IPS-18c (cell line): Measurements from ENCODE around the gene MBOAT2.
A peak's percentile ranks its signal among the peaks of the same experiment; 100 is the strongest.
"Not testable (repeated sequence)": the region's sequence is repeated elsewhere in the genome, so short reads cannot be mapped to it uniquely, and the experiment has no call there.

Experiments used
- H3K4me3 ChIP-seq: 2 replicates; pipeline ENCODE4 v1.7.0; 2013; ENCODE audit warnings: low read depth, mild to moderate bottlenecking, low read length, moderate library complexity; ENCODE audit not compliant: insufficient read depth
- H3K9me3 ChIP-seq: one replicate; pipeline ENCODE4 v1.6.1; 2013; ENCODE audit warnings: mild to moderate bottlenecking, low read length, moderate library complexity; ENCODE audit not compliant: control insufficient read depth, insufficient read depth

MBOAT2 gene, protein sequence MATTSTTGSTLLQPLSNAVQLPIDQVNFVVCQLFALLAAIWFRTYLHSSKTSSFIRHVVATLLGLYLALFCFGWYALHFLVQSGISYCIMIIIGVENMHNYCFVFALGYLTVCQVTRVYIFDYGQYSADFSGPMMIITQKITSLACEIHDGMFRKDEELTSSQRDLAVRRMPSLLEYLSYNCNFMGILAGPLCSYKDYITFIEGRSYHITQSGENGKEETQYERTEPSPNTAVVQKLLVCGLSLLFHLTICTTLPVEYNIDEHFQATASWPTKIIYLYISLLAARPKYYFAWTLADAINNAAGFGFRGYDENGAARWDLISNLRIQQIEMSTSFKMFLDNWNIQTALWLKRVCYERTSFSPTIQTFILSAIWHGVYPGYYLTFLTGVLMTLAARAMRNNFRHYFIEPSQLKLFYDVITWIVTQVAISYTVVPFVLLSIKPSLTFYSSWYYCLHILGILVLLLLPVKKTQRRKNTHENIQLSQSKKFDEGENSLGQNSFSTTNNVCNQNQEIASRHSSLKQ

DNA sequence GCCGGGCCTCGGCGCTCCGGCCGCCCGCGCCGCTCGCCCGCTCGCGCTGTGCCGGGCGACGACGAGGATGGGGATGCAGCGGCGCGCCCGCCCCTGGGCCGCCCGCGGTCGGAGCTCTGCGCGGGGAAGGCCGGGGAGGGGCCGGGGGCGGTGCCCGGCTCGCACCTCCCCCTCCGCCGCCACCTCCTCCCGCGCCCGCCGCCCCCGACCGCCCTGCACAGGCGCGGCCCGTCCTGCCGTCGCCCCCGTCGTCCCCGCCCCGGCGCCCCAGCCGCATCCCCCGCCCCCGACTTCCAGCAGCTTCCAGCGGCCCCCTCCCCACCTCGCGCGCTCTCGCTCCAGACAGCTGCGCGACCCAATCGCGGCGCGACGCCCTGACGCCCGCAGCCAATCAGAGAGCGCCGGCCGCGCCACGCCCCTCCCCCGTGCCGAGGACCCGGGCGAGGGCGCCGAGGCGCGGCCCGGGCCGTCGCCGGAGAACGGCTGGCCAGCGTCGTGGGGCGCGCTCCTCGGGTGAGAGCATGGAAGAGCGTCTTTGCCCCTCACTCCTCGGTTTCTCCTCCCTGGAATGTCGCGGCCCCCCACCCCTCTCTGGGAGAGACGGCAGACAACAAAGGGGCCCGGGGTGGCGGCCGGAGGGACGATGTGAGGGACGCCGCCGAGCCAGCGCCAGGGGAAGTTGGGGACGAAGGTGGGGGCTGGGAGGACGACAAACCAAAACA lies at the start of gene MBOAT2:
TSS of gene MBOAT2 (minus strand) at position 69 of the 722 bp plus-strand sequence. CDS start 70 bp downstream, outside the sequence.
- H3K4me3 ChIP-seq, result peak within 1 kb of the TSS; percentile 84
- no peaks in the 10 kb centered on the region for H3K9me3 ChIP-seq

- no peak overlapping the region for H3K4me3 ChIP-seq
- H3K9me3 ChIP-seq, result no peaks in the 10 kb centered on the region
These were observed 49.5 kb upstream of the MBOAT2 start for GRCh38 chr2:9052821-9053533.

DNA sequence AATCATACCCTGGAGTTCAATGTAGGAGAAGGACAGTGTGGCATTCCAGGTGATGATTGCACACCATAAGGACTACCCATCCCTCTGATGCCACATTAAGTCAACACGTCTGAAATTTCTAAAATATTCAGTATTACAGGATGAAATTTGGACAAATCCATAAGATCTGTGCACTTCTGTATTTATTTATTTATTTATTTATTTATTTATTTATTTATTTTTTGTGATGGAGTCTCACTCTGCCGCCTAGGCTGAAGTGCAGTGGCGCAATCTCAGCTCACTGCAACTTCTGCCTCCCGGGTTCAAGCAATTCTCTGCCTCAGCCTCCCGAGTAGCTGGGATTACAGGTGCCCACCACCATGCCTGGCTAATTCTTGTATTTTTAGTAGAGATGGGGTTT lies 48.0 kb upstream of the MBOAT2 start:
- H3K9me3 ChIP-seq, H3K4me3 ChIP-seq: not testable (repeated sequence)

DNA sequence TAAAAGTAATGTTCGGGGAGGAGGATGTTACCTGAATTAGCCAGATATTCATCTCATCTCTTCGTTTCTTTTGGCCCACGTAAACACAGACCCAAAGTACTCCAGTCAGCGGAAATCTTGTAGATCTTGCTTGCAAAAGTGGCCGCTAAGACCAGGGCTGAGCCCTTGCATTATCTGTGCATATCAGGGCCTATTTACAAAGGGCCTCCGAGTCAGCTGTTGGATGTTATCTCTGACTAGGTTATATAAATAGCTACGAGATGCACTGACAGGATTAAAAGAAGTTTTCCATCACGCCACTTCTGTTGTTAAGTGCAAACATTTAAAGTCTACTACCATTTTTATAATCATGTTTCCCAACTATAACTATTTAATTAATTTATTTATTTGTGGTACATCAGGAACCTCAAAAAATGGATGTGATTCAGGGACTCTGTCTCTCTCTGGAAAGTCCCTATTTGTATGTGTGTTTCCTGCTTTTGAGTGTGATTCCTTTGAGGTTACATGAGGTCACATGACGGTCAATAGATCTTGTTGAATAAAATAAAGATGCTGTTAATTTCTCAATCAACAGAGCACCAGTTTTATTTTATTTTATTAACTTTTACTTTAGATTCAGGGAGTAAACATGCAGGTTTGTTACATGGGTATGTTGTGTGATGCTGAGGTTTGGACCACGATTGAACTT lies 46.8 kb upstream of the MBOAT2 start:
- Histone ChIP-seq H3K4me3 (no peak overlapping the region), H3K9me3 (no peaks in the 10 kb centered on the region)

GRCh38 chr2:9045595-9045994 lies 42.1 kb upstream of the MBOAT2 start:
- Histone ChIP-seq H3K9me3 (no peaks in the 10 kb centered on the region), H3K4me3 (no peak overlapping the region)

GRCh38 chr2:9043491-9043890 lies 40.0 kb upstream of the MBOAT2 start:
- H3K4me3 ChIP-seq, result not testable (repeated sequence)

GRCh38 chr2:9037166-9037565 lies 33.7 kb upstream of the MBOAT2 start:
- H3K9me3 ChIP-seq, result peaks cover 3% of the 10 kb centered on the region

More at GRCh38 chr2:9043491-9043890, 40.0 kb upstream of the MBOAT2 start:
- H3K9me3 ChIP-seq, result not testable (repeated sequence)

DNA sequence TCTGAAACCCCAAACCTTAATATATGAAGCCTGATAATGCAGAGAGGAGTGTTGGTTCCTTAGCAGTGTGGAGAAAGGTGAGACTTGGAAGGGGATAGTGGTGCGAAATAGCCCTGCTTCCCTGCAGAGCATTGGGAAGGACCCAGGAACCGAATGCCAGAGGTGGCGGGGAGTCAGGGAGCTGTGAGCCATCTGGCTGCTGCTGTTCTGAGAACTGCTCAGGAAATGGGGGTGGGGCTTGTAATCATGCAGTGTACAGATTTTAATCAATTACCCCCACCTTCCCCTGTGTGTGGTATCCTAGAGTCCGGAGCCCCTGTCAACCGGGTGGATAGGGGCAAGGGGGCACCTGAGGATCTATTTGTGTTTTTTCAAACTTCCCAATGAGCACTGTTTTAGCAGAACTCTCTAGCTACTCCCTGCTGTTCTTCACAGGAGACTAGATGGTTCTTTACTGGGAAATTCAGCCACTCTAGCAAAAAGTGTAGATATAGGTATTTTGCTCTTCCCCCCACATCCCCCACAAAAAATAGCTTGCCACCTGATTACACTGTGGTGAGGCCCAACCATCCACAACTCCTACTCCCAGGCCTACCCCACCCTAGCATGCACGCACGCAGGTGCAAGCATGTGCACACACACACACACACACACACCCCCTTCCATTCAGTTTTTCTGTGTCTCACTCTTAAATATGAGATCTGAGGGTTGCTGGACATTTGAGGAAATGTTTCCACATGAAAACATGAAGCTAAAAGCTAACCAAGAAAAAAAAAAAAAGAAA lies 30.1 kb upstream of the MBOAT2 start:
- Histone ChIP-seq H3K4me3 (no peak overlapping the region), H3K9me3 (peaks cover 3% of the 10 kb centered on the region)

More at GRCh38 chr2:9037166-9037565, 33.7 kb upstream of the MBOAT2 start:
- H3K4me3 ChIP-seq, result no peak overlapping the region

DNA sequence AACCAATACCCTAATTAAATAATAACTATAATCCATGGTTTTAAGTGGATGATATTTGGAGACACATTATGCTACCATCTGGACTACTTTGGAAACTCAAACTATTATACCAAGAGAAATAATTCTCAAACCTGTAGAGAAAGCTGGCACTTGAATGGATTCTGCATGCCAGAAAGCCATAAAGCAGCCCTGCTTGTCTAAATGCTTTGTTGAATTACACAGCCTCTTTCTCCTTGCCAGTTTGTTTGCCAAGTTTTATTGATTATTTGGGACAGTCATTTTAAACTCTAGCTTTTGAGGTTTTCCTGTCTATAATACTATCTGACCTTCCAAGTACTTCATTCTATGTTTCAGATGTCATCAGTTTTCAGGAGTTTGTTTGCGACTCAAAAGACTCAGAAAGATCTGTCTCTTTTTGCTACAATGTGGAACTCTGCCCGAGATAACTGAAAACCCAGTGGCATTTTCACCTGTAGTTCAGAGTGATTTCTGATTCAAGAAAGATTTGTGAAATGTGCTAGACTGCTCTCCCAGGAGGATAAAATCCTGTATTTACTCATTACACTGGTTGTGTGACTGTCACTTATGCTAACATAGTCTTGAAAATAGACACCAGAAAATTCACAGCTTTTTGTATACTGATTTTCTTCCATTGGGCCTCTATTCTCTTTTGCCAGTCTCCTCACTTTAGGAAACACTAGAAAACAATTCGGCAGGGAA lies 29.2 kb upstream of the MBOAT2 start:
- peaks cover under 1% of the 10 kb centered on the region for H3K9me3 ChIP-seq
- H3K4me3 ChIP-seq, result no peak overlapping the region

GRCh38 chr2:9032121-9032520 lies 28.6 kb upstream of the MBOAT2 start:
- Histone ChIP-seq H3K4me3 (no peak overlapping the region), H3K9me3 (no peaks in the 10 kb centered on the region)

DNA sequence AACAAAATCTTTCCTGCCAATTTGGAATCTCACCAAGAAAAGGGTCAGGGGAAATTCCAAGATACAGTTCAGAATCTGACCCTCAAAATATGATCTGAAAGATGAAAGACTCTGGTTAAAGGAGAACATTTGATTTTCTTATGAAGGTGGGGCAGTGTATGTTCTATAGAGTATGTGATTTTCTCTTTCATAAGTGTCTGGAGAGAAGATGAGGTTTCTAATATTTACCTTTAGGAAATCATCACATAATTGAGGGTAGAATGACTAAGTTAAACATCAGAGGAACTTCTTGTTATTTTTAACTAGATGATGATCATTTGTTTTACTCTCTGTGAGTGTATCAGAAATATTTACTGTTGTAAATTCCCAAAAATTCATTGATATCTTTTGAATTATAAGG lies 27.8 kb upstream of the MBOAT2 start:
- Histone ChIP-seq H3K9me3 (no peaks in the 10 kb centered on the region), H3K4me3 (no peak overlapping the region)

- no peaks in the 10 kb centered on the region for H3K9me3 ChIP-seq
- H3K4me3 ChIP-seq, result no peak overlapping the region
These were observed 27.4 kb upstream of the MBOAT2 start for GRCh38 chr2:9030841-9031240.

- no peaks in the 10 kb centered on the region for H3K9me3 ChIP-seq
- H3K4me3 ChIP-seq, result no peak overlapping the region
These were observed 26.7 kb upstream of the MBOAT2 start for GRCh38 chr2:9030190-9030589.

DNA sequence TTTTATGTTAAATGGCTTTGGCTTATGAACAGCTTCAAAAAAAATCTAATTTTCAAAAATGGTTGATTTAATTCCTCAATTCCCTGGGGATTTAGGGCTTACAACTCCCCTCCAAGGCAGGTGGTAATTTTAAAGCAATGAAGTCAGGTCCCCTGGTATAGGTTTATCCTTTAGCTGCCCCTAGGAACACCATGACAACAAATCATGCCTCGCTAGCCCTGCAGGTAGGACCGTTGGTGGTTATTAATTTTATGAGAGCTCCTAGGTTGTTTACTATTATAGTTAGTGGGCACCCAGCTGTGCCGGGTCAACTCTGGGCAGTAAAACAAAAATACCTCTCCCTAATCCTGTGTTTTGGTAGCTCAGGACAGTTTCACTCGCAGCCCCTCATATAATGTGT lies 26.2 kb upstream of the MBOAT2 start:
- Histone ChIP-seq H3K9me3 (no peaks in the 10 kb centered on the region), H3K4me3 (no peak overlapping the region)

GRCh38 chr2:9027884-9028283 lies 24.4 kb upstream of the MBOAT2 start:
- Histone ChIP-seq H3K9me3 (no peaks in the 10 kb centered on the region), H3K4me3 (no peak overlapping the region)

DNA sequence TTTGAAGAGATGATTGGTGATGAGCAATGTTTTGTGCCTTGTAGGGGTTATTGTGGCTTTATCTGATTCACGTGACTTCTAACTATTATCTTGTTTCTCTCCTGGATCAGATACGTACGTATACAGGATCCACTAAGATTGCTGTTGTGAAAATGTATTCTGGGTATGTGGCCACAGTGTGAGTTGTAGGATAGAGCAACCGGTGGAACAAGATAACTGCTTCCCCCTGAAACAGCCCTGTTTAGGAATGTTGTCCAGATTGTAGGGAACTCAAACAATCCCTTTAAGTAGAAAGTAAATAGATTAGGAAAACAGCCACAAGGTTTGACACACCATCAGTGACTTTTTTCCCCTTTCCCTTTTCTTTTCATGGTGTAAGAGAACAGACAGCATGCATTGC lies 22.3 kb upstream of the MBOAT2 start:
- Histone ChIP-seq H3K4me3 (no peak overlapping the region), H3K9me3 (no peaks in the 10 kb centered on the region)
